Endothelial cell of umbilical vein (primary cell): ENCODE measurements around the gene INPP5A.

ENCODE experiments used
- CTCF ChIP-seq, 2 donors: IDR thresholded peaks; 1 replicate in 1 of 2; 2 replicates in 1 of 2; pipeline ENCODE4 v1.5.1; 2011; ENCODE audit warnings: low read length in 2 of 2, mild to moderate bottlenecking in 2 of 2, moderate library complexity in 2 of 2, control low read depth in 1 of 2, inconsistent platforms in 1 of 2, low read depth in 1 of 2; ENCODE audit not compliant: insufficient read depth in 1 of 2; ENCODE audit errors: extremely low read depth in 1 of 2
- EZH2 ChIP-seq: IDR thresholded peaks from 2 replicates; pipeline ENCODE4 v1.6.1; 2012; ENCODE audit warnings: borderline replicate concordance, low read depth, mild to moderate bottlenecking, moderate library complexity, low read length, inconsistent platforms; ENCODE audit not compliant: severe bottlenecking
- GATA2 ChIP-seq: IDR thresholded peaks from 2 replicates; pipeline ENCODE4 v1.7.0; 2011; ENCODE audit warnings: low read depth, mild to moderate bottlenecking, moderate library complexity, mixed read lengths, low read length; ENCODE audit not compliant: insufficient read length, insufficient read depth
- POLR2A ChIP-seq: IDR thresholded peaks from 2 replicates; pipeline ENCODE4 v1.6.1; 2012; ENCODE audit warnings: low read depth, mild to moderate bottlenecking, control low read depth, low read length
- POLR2AphosphoS5 ChIP-seq: IDR thresholded peaks from 2 replicates; pipeline ENCODE4 v1.6.1; 2012; ENCODE audit warnings: low read depth, mild to moderate bottlenecking, control low read depth, low read length, moderate library complexity; ENCODE audit not compliant: insufficient read depth
- TF ChIP-seq, protein P1 (sequence below): IDR thresholded peaks from 2 replicates; pipeline ENCODE4 v1.6.1; 2011; ENCODE audit not compliant: insufficient read depth, insufficient read length

DNA sequence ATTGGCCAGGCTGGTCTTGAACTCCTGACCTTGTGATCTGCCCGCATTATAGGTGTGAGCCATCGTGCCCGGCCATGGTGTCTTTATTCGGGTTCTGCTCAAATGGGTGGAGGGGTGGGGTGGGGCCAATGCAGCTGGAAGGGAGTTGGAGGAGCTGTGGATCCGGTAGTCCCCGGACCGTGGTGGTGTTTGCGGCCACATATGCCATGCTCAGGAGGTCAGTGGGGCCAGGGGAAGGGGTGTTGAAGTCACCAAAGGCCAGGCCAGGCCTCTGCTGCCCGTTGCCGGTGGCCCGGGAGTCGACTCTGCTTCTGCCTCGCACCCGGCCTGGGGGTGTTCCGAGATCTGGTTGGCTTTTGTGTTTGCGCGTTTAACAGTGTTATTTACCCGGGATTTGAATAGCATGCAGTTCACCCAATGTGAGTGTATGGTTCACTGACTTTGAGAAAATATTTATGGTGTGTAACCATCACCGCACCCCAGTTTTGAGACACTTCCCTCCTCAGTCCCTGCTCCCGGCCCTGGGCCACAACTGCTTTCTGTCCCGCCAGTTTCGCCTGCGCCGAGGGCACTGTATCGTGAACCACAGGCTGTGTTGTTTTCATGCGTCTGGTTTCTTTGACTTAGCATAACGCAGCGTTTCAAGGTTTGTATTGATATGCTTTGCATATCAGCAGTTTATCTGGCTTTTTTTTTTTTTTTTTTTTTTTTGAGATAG, 10.7 kb downstream of the INPP5A start:
- no peak for TF ChIP-seq EZH2
- TF ChIP-seq, protein P1, sequence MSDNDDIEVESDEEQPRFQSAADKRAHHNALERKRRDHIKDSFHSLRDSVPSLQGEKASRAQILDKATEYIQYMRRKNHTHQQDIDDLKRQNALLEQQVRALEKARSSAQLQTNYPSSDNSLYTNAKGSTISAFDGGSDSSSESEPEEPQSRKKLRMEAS: no peak
- TF ChIP-seq POLR2A: no peak
- no peak for TF ChIP-seq CTCF (IDR thresholded peaks at IDR 0.05; ENCODE audit: extremely low read depth in 1 of 2, insufficient read depth in 1 of 2, low read depth in 1 of 2, low read length in 2 of 2)
- no peak for TF ChIP-seq POLR2AphosphoS5
- no peak for TF ChIP-seq GATA2
